MCF 10A (cell line): ENCODE measurements around the gene TMPRSS11A. TPM values are rescaled to one million over a fixed set of nuclear protein-coding genes. Genes with fewer than 3 reads are reported as not detected.
A peak's percentile ranks its signal among the peaks of the same experiment; 100 is the strongest.

ENCODE experiments used
- BruUV-seq: library from RNA; stranded (reverse); fragments of 400-500 nt; replicated peaks from 2 replicates; lab custom pipeline; 2021; lab: Mats Ljungman, UMichigan
- CTCF ChIA-PET: fragments of 300-600 bp; sonication (Branson Sonifier 250); formaldehyde crosslinking; extraction: SDS; loops from one replicate; lab custom pipeline; 2021; ENCODE audit warnings: antibody characterized with exemption, inconsistent platforms; lab: Yijun Ruan, JAX
- POLR2A ChIA-PET: fragments of 300-600, 350-650 bp; sonication (Branson Sonifier 250); formaldehyde crosslinking; extraction: SDS; loops from one replicate; lab custom pipeline; 2020; ENCODE audit warnings: antibody characterized with exemption, inconsistent platforms; lab: Yijun Ruan, JAX
- DNase-seq: peaks from one replicate; pipeline ENCODE4 v3.0.0-alpha.2; 2018; ENCODE audit not compliant: unreplicated experiment
- H3K27ac Mint-ChIP-seq: one replicate; pipeline ENCODE4 v1.8.0; 2022; ENCODE audit warnings: mild to moderate bottlenecking, low read depth, mixed read lengths; ENCODE audit not compliant: unreplicated experiment
- H3K27me3 Mint-ChIP-seq: one replicate; pipeline ENCODE4 v1.8.0; 2022; ENCODE audit warnings: mixed read lengths; ENCODE audit not compliant: insufficient read depth, unreplicated experiment
- H3K36me3 Mint-ChIP-seq: one replicate; pipeline ENCODE4 v1.8.0; 2022; ENCODE audit warnings: mild to moderate bottlenecking, moderate library complexity, mixed read lengths; ENCODE audit not compliant: insufficient read depth, unreplicated experiment
- H3K4me1 Mint-ChIP-seq: one replicate; pipeline ENCODE4 v1.8.0; 2022; ENCODE audit warnings: mixed read lengths; ENCODE audit not compliant: insufficient read depth, unreplicated experiment
- H3K4me3 Mint-ChIP-seq: one replicate; pipeline ENCODE4 v1.8.0; 2022; ENCODE audit warnings: mild to moderate bottlenecking, moderate library complexity, mixed read lengths; ENCODE audit not compliant: unreplicated experiment
- H3K9me3 Mint-ChIP-seq: one replicate; pipeline ENCODE4 v1.8.0; 2022; ENCODE audit warnings: mixed read lengths; ENCODE audit not compliant: unreplicated experiment
- intact Hi-C: fragments of 100-400 bp; cut with micrococcal nuclease; formaldehyde crosslinking; loops from 2 replicates; pipeline ENCODE4 v1.14.1; 2022
- total RNA-seq: library from RNA; stranded (reverse); gene quantifications from 2 replicates; pipeline ENCODE4 v1.2.3, GENCODE V29; 2022
- TF ChIP-seq, protein P1 (sequence below): fragments of 200-600 bp; IDR thresholded peaks from one replicate; pipeline ENCODE4 v1.8.0; 2022; ENCODE audit warnings: antibody characterized with exemption, mild to moderate bottlenecking; ENCODE audit not compliant: unreplicated experiment

Gene TMPRSS11A
- total RNA-seq, 1 experiment from 2014 or later = not detected

DNA sequence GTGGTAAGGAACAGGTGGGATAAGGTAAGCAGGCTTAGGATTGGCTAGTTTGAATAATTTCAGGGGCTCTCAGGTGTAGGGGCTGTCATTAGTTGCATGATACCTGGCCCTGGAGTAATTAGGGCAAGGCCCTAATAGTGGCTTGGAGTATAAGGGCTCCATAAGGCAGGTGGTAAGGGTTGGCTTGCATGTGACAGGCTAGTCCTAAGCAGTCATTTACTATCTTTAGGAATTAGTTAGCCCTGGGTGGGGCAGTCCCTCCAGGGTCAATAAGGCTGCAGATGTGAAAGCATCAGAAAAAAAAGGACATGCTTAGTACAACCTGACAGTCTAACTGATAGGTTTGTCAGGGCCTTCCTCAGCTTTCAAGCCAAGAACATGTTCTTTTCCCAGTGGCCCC is 71.6 kb downstream of the TMPRSS11A start:
- Mint-ChIP-seq H3K27me3 (no peaks in the 10 kb centered on the region), H3K9me3 (no peaks in the 10 kb centered on the region), H3K27ac (peak overlapping the region; percentile 44), H3K36me3 (no peaks in the 10 kb centered on the region), H3K4me1 (peaks cover 12% of the 10 kb centered on the region), H3K4me3 (no peak overlapping the region)
- BruUV-seq = no TSS peak
- intact Hi-C loops = no loop called here
- DNase-seq = no peak
- ChIA-PET POLR2A (no interaction called here), CTCF (interaction anchor here (1.2 to 1.9 kb wide), 3 partner anchors 19 to 284 kb away, joined by 3 to 14 read pairs (median 4); no protein-coding TSS in a partner anchor)
- TF ChIP-seq, protein P1, sequence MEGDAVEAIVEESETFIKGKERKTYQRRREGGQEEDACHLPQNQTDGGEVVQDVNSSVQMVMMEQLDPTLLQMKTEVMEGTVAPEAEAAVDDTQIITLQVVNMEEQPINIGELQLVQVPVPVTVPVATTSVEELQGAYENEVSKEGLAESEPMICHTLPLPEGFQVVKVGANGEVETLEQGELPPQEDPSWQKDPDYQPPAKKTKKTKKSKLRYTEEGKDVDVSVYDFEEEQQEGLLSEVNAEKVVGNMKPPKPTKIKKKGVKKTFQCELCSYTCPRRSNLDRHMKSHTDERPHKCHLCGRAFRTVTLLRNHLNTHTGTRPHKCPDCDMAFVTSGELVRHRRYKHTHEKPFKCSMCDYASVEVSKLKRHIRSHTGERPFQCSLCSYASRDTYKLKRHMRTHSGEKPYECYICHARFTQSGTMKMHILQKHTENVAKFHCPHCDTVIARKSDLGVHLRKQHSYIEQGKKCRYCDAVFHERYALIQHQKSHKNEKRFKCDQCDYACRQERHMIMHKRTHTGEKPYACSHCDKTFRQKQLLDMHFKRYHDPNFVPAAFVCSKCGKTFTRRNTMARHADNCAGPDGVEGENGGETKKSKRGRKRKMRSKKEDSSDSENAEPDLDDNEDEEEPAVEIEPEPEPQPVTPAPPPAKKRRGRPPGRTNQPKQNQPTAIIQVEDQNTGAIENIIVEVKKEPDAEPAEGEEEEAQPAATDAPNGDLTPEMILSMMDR = no peak

DNA sequence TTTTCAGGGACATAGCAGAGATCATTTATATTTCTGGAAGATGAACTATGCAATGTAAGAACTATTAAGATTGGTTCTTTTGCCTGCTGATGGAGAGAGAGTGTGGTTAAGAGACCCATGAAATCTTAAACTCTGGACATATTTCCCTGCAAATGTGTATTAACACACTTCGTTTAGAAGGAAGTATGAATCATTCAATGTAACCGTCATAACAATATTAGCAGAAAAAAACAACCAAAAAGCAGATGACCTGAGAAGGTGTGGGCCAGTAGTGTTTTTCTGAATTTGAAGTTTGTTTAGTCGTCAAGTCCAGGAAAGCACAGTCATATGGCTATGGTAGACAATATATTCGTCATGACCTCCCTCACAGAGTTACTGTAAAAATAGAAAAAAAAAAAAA is 77.0 kb downstream of the TMPRSS11A start:
- H3K27ac Mint-ChIP-seq = peak overlapping the region; percentile 93
- no peaks in the 10 kb centered on the region for H3K36me3 Mint-ChIP-seq
- BruUV-seq = no TSS peak
- H3K9me3 Mint-ChIP-seq = no peaks in the 10 kb centered on the region
- H3K27me3 Mint-ChIP-seq = no peaks in the 10 kb centered on the region
- intact Hi-C loops = no loop called here
- peak; percentile 41 for DNase-seq
- CTCF ChIA-PET = interaction anchor here (0.9 to 1.0 kb wide), 2 partner anchors 11 to 23 kb away, joined by 3 to 4 read pairs; no protein-coding TSS in a partner anchor
- TF ChIP-seq, protein P1 = no peak
- H3K4me3 Mint-ChIP-seq = peak overlapping the region; percentile 35
- POLR2A ChIA-PET = interaction anchor here (0.7 to 1.2 kb wide), 3 partner anchors 11 to 128 kb away, joined by 3 to 4 read pairs (median 4); no protein-coding TSS in a partner anchor
- peaks cover 16% of the 10 kb centered on the region for H3K4me1 Mint-ChIP-seq

DNA sequence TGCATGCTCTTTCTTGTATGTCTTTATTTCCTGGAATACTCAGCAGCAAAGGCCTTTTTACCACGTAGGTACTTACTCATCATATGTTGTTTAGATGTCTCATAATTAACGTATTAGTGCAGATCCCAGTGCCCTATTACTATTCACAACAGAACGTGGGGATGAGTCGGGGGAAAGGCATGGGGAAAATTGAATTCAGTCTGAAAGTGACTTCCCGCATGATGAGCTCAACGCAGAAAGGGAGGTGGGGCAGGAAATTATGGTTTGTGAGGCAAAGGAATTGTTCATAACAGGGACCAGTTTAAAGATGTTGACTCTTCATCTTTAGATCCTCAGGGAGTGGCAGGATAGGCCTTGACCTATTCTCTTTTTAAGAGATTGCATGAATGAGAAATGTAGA is 77.5 kb downstream of the TMPRSS11A start:
- Mint-ChIP-seq H3K27ac (peak overlapping the region; percentile 93), H3K27me3 (no peaks in the 10 kb centered on the region), H3K4me3 (peak overlapping the region; percentile 35), H3K4me1 (peaks cover 14% of the 10 kb centered on the region), H3K36me3 (no peaks in the 10 kb centered on the region), H3K9me3 (no peaks in the 10 kb centered on the region)
- ChIA-PET POLR2A (interaction anchor here (0.7 to 1.2 kb wide), 3 partner anchors 12 to 129 kb away, joined by 3 to 4 read pairs (median 4); no protein-coding TSS in a partner anchor), CTCF (interaction anchor here (0.9 to 1.7 kb wide), 3 partner anchors 10 to 24 kb away, joined by 3 to 5 read pairs (median 4); no protein-coding TSS in a partner anchor)
- BruUV-seq = no TSS peak
- DNase-seq = peak; percentile 66
- intact Hi-C loops = no loop called here
- TF ChIP-seq, protein P1 = no peak

DNA sequence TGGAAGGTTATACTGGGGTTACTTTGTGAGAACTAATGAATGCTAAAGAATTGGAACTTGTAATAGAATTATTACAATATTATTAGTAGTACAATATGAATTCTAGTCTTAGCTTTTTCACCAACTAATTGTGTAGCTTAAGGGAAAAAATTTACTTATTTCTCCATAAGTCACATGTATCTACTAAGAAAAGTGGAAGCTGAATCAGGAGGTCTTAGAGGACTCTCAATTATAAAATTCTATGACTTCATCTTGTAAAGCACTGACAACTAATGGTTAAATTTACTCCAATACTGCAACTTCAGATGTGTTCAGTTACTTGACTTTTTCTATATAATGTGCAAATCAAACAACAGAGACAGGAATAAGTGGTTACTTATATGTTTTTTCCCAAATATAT is 78.6 kb downstream of the TMPRSS11A start:
- no peak for DNase-seq
- Mint-ChIP-seq H3K36me3 (no peaks in the 10 kb centered on the region), H3K27ac (no peak overlapping the region), H3K9me3 (no peaks in the 10 kb centered on the region), H3K27me3 (no peaks in the 10 kb centered on the region), H3K4me3 (no peak overlapping the region), H3K4me1 (peaks cover 14% of the 10 kb centered on the region)
- BruUV-seq = no TSS peak
- ChIA-PET POLR2A (no interaction called here), CTCF (interaction anchor here (0.6 to 1.7 kb wide), 4 partner anchors 11 to 160 kb away, joined by 3 to 5 read pairs (median 3); no protein-coding TSS in a partner anchor)
- intact Hi-C loops = no loop called here
- TF ChIP-seq, protein P1 = no peak
